Panc1 (cell line): ENCODE data around the gene CTSO. TPM values are rescaled to one million over a fixed set of nuclear protein-coding genes. Genes with fewer than 3 reads are reported as not detected.

Experiments used
- ATAC-seq: fragments of 200-7000 bp; cut with Tn5 transposase; 2 replicates; pipeline ENCODE4 v1.9.1; 2020; ENCODE audit warnings: mild to moderate bottlenecking, moderate library complexity
- BruUV-seq: library from RNA; stranded (reverse); fragments of 400-500 nt; replicated peaks from 2 replicates; lab custom pipeline; 2021; lab: Mats Ljungman, UMichigan
- CTCF ChIA-PET: fragments of 300-600 bp; sonication (Branson Sonifier 250); formaldehyde crosslinking; loops from one replicate; lab custom pipeline; 2022; ENCODE audit warnings: antibody characterized with exemption; lab: Charles Lee
- POLR2A ChIA-PET: fragments of 300-600 bp; sonication (Branson Sonifier 250); formaldehyde crosslinking; loops from one replicate; lab custom pipeline; 2022; ENCODE audit warnings: antibody characterized with exemption; lab: Charles Lee
- DNase-seq: peaks from one replicate; pipeline ENCODE4 v3.0.0-alpha.2; 2010; ENCODE audit warnings: low read depth, low spot score
- H3K27ac ChIP-seq: 2 replicates; pipeline ENCODE4 v1.5.1; 2011; ENCODE audit warnings: mild to moderate bottlenecking, low read length, inconsistent platforms
- H3K27me3 ChIP-seq: fragments of 200-500 bp; sonication (Bioruptor generic); 2 replicates; pipeline ENCODE4 v1.6.0; 2014; ENCODE audit warnings: low read length, inconsistent platforms; ENCODE audit not compliant: control insufficient read depth, insufficient read depth
- H3K36me3 ChIP-seq: fragments of 200-500 bp; sonication (Bioruptor generic); 2 replicates; pipeline ENCODE4 v1.5.1; 2014; ENCODE audit warnings: inconsistent platforms, mild to moderate bottlenecking, low read length, moderate library complexity; ENCODE audit not compliant: control insufficient read depth, insufficient read depth
- H3K4me1 ChIP-seq: 2 replicates; pipeline ENCODE4 v1.5.1; 2011; ENCODE audit warnings: inconsistent platforms, mild to moderate bottlenecking, low read length, moderate library complexity; ENCODE audit not compliant: control insufficient read depth, insufficient read depth
- H3K4me3 ChIP-seq, 2 experiments: 2 replicates each; pipeline ENCODE4 v1.5.1; 2011 to 2012; ENCODE audit warnings: low read depth in 2 of 2, low read length in 2 of 2, mild to moderate bottlenecking in 2 of 2, inconsistent platforms in 1 of 2, moderate library complexity in 1 of 2
- H3K9me3 ChIP-seq: fragments of 200-500 bp; sonication (Bioruptor generic); 2 replicates; pipeline ENCODE4 v1.5.1; 2014; ENCODE audit warnings: low read depth, mild to moderate bottlenecking, inconsistent platforms, low read length, moderate library complexity; ENCODE audit not compliant: control insufficient read depth, insufficient read depth
- CTCF ChIP-seq: fragments of 450-650 bp; IDR thresholded peaks from 2 replicates; pipeline ENCODE4 v1.5.1; 2017; ENCODE audit warnings: mild to moderate bottlenecking
- POLR2AphosphoS5 ChIP-seq: IDR thresholded peaks from 2 replicates; pipeline ENCODE4 v1.6.1; 2012; ENCODE audit warnings: mild to moderate bottlenecking, low read depth, low read length, moderate library complexity
- REST ChIP-seq, 2 experiments: IDR thresholded peaks; 2 replicates each; pipeline ENCODE4 v1.6.1; 2011 to 2012; ENCODE audit warnings: low read depth in 2 of 2, control low read depth in 1 of 2, low read length in 1 of 2, mild to moderate bottlenecking in 1 of 2, moderate library complexity in 1 of 2; ENCODE audit not compliant: insufficient read depth in 1 of 2
- SIN3A ChIP-seq: IDR thresholded peaks from 2 replicates; pipeline ENCODE4 v1.6.1; 2012; ENCODE audit warnings: low read depth, mild to moderate bottlenecking, low read length, moderate library complexity, borderline replicate concordance; ENCODE audit not compliant: insufficient read depth
- TCF7L2 ChIP-seq: IDR thresholded peaks from 2 replicates; pipeline ENCODE4 v1.6.1; 2011; ENCODE audit warnings: mild to moderate bottlenecking, low read depth, low read length, inconsistent platforms
- in situ Hi-C: cut with HindIII; loops from 2 replicates; pipeline ENCODE4 v1.10.0; 2016; ENCODE audit warnings: low sequenced_read_pairs, low pct_unique_long_range_greater_than_20kb
- intact Hi-C: fragments of 100-400 bp; cut with micrococcal nuclease; formaldehyde crosslinking; loops from one replicate; pipeline ENCODE4 v1.10.0; 2022; ENCODE audit not compliant: unreplicated experiment
- total RNA-seq: library from RNA; stranded (reverse); gene quantifications from one replicate; pipeline ENCODE4 v1.2.1, GENCODE V29; 2021; ENCODE audit not compliant: unreplicated experiment

Gene CTSO
- total RNA-seq, 1 experiment from 2014 or later: 3.3 TPM

DNA sequence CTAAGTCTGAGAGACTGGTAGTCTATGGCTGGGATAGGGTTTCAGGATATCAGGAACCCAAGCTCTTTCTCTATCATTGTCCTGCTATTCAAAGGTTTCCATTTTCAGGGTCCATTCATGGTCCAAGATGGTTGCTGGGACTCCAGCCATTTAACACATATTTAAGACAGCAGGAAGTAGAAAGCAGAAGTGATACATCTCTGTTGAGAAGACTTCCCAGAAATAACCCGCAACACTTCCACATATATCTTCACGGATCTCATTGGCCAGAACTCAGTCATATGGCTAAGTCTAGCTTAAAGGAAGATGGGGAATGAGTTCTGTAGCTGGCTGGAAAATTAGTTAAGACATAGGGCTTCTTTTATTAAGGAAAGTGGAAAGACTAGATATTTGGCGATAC lies 23.8 kb downstream of the CTSO start:
- in situ Hi-C loops (no loop called here), intact Hi-C loops (no loop called here)
- CTCF ChIA-PET: no interaction called here
- DNase-seq: no peak
- POLR2A ChIA-PET: no interaction called here
- Histone ChIP-seq H3K4me1 (no peaks in the 10 kb centered on the region), H3K27ac (no peak overlapping the region), H3K36me3 (no peaks in the 10 kb centered on the region), H3K9me3 (no peaks in the 10 kb centered on the region), H3K27me3 (no peaks in the 10 kb centered on the region), H3K4me3 (no peak overlapping the region)
- no peak for ATAC-seq
- BruUV-seq: no TSS peak
- TF ChIP-seq CTCF (no peak), SIN3A (no peak), REST (IDR thresholded peaks at IDR 0.05; ENCODE audit: insufficient read depth in 1 of 2, low read depth in 2 of 2, low read length in 1 of 2) (no peak), TCF7L2 (no peak), POLR2AphosphoS5 (no peak)

DNA sequence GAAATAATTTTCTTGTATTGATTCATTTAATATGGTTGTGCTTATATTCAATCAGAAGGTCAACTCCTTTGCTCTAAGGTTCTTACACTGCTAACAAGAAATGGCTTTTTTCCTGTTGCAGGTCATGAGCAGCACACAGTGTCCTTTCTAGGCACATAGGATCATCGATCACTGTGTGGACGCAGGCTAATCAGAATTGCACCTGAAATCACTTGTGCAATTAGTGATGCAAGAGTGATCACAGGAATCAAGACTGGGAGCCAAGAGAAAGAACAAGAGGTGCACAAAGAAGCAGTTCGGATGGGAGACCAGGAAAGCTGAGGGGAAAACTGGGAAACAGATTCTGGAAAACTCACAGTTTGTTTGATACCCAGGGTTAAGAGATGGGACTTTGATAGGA lies 29.0 kb downstream of the CTSO start:
- no peak for DNase-seq
- H3K27me3 ChIP-seq: no peaks in the 10 kb centered on the region
- no peak overlapping the region for H3K27ac ChIP-seq
- H3K4me1 ChIP-seq: no peaks in the 10 kb centered on the region
- ChIA-PET CTCF (no interaction called here), POLR2A (no interaction called here)
- no peaks in the 10 kb centered on the region for H3K36me3 ChIP-seq
- intact Hi-C loops: no loop called here
- no peaks in the 10 kb centered on the region for H3K9me3 ChIP-seq
- TF ChIP-seq SIN3A (no peak), REST (IDR thresholded peaks at IDR 0.05; ENCODE audit: insufficient read depth in 1 of 2, low read depth in 2 of 2, low read length in 1 of 2) (no peak), CTCF (no peak), TCF7L2 (no peak), POLR2AphosphoS5 (no peak)
- no peak for ATAC-seq
- no TSS peak for BruUV-seq
- in situ Hi-C loops: no loop called here
- no peak overlapping the region for H3K4me3 ChIP-seq
